ENCODE data around the gene MAEA. TPM values are rescaled to one million over a fixed set of nuclear protein-coding genes. Genes with fewer than 3 reads are reported as not detected.

MAEA gene
- total and polyA plus RNA-seq, 9 of the 15 experiments (the other 6 are each of a cell fraction or from before 2014, with no cell fraction given) = 2.1 to 86.5 (median 45.0) TPM

DNA sequence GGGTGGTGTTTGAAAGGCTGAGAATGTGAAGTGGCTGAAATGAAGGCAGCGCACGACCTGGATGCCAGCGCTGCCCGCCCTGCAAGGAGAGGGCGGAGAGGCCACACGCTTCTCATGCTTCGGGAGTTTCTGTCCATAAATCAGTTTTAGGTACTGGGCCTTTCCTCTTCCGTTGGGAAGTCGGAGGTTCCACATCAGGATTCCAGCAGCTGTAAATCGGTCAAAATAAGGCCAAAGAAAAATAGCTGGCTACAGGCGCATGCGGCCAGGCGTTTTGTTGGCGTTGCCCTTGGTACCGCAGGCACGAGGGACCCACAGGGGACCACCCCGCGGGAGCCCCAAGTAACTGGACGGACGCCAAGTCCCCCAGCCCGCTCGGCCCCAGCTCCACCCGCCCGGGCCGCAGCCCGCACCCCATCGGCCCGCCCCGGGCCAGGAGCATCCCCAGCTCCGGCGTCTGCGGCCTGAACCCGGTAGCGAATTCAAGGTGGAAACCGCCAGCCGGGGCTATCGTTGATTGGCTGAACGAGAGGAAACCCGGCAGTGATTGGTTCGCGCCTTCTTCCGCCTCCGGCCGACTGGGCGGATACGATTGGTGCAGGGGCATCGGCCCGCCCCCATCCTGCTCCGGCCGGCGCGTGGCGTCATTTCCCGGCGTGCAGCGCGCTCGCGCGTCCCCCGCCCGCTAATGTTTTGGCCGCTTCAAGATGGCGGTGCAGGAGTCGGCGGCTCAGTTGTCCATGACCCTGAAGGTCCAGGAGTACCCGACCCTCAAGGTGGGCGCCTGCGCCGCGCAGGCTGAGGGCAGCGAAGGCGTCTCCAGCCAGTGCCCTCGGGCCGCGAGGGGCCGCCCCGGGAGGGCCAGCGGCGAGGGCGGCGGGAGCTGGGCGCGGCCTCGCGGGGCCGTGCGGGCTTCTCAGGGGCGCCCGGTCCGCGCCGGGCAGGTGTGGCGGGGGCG, at the start of gene MAEA (continued):
- peak; percentile 97 for TF ChIP-seq TAF1 (IDR thresholded peaks at IDR 0.05; ENCODE audit: control insufficient read depth, extremely low read depth, insufficient read depth, low read length, severe bottlenecking)
- TF ChIP-seq, protein P1, sequence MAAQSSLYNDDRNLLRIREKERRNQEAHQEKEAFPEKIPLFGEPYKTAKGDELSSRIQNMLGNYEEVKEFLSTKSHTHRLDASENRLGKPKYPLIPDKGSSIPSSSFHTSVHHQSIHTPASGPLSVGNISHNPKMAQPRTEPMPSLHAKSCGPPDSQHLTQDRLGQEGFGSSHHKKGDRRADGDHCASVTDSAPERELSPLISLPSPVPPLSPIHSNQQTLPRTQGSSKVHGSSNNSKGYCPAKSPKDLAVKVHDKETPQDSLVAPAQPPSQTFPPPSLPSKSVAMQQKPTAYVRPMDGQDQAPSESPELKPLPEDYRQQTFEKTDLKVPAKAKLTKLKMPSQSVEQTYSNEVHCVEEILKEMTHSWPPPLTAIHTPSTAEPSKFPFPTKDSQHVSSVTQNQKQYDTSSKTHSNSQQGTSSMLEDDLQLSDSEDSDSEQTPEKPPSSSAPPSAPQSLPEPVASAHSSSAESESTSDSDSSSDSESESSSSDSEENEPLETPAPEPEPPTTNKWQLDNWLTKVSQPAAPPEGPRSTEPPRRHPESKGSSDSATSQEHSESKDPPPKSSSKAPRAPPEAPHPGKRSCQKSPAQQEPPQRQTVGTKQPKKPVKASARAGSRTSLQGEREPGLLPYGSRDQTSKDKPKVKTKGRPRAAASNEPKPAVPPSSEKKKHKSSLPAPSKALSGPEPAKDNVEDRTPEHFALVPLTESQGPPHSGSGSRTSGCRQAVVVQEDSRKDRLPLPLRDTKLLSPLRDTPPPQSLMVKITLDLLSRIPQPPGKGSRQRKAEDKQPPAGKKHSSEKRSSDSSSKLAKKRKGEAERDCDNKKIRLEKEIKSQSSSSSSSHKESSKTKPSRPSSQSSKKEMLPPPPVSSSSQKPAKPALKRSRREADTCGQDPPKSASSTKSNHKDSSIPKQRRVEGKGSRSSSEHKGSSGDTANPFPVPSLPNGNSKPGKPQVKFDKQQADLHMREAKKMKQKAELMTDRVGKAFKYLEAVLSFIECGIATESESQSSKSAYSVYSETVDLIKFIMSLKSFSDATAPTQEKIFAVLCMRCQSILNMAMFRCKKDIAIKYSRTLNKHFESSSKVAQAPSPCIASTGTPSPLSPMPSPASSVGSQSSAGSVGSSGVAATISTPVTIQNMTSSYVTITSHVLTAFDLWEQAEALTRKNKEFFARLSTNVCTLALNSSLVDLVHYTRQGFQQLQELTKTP (IDR thresholded peaks at IDR 0.05; ENCODE audit: low read depth in 1 of 2, partially characterized antibody in 2 of 2) = no peak
- no peak for TF ChIP-seq RBM39 (optimal IDR thresholded peaks at IDR 0.05; ENCODE audit: low read depth, low read length)
- peak; percentile 61 for TF ChIP-seq HCFC1 (IDR thresholded peaks at IDR 0.05; ENCODE audit: low read depth, low read length)
- peak; percentile 94 for TF ChIP-seq PHF8 (IDR thresholded peaks at IDR 0.05; ENCODE audit: borderline replicate concordance, low read length)
- TF ChIP-seq, protein P2, sequence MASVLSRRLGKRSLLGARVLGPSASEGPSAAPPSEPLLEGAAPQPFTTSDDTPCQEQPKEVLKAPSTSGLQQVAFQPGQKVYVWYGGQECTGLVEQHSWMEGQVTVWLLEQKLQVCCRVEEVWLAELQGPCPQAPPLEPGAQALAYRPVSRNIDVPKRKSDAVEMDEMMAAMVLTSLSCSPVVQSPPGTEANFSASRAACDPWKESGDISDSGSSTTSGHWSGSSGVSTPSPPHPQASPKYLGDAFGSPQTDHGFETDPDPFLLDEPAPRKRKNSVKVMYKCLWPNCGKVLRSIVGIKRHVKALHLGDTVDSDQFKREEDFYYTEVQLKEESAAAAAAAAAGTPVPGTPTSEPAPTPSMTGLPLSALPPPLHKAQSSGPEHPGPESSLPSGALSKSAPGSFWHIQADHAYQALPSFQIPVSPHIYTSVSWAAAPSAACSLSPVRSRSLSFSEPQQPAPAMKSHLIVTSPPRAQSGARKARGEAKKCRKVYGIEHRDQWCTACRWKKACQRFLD (CRISPR knock-in tag; IDR thresholded peaks at IDR 0.05) = peak; percentile 78
- peak; percentile 98 for TF ChIP-seq RBFOX2 (IDR thresholded peaks at IDR 0.05; ENCODE audit: low read depth, low read length)
- TF ChIP-seq SUPT5H (IDR thresholded peaks at IDR 0.05) = peak; percentile 92
- peak; percentile 81; the same call in 1 of the 2 replicates for TF ChIP-seq CBX1 (IDR thresholded peaks at IDR 0.05; ENCODE audit: low read depth)
- TF ChIP-seq ILK (tag; IDR thresholded peaks at IDR 0.05; ENCODE audit: borderline replicate concordance, low read depth) = no peak
- TF ChIP-seq, protein P3, sequence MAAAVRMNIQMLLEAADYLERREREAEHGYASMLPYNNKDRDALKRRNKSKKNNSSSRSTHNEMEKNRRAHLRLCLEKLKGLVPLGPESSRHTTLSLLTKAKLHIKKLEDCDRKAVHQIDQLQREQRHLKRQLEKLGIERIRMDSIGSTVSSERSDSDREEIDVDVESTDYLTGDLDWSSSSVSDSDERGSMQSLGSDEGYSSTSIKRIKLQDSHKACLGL (CRISPR knock-in tag; IDR thresholded peaks at IDR 0.05; ENCODE audit: borderline replicate concordance, poor library complexity, severe bottlenecking) = no peak
- TF ChIP-seq, protein P4, sequence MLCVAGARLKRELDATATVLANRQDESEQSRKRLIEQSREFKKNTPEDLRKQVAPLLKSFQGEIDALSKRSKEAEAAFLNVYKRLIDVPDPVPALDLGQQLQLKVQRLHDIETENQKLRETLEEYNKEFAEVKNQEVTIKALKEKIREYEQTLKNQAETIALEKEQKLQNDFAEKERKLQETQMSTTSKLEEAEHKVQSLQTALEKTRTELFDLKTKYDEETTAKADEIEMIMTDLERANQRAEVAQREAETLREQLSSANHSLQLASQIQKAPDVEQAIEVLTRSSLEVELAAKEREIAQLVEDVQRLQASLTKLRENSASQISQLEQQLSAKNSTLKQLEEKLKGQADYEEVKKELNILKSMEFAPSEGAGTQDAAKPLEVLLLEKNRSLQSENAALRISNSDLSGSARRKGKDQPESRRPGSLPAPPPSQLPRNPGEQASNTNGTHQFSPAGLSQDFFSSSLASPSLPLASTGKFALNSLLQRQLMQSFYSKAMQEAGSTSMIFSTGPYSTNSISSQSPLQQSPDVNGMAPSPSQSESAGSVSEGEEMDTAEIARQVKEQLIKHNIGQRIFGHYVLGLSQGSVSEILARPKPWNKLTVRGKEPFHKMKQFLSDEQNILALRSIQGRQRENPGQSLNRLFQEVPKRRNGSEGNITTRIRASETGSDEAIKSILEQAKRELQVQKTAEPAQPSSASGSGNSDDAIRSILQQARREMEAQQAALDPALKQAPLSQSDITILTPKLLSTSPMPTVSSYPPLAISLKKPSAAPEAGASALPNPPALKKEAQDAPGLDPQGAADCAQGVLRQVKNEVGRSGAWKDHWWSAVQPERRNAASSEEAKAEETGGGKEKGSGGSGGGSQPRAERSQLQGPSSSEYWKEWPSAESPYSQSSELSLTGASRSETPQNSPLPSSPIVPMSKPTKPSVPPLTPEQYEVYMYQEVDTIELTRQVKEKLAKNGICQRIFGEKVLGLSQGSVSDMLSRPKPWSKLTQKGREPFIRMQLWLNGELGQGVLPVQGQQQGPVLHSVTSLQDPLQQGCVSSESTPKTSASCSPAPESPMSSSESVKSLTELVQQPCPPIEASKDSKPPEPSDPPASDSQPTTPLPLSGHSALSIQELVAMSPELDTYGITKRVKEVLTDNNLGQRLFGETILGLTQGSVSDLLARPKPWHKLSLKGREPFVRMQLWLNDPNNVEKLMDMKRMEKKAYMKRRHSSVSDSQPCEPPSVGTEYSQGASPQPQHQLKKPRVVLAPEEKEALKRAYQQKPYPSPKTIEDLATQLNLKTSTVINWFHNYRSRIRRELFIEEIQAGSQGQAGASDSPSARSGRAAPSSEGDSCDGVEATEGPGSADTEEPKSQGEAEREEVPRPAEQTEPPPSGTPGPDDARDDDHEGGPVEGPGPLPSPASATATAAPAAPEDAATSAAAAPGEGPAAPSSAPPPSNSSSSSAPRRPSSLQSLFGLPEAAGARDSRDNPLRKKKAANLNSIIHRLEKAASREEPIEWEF (CRISPR knock-in tag; IDR thresholded peaks at IDR 0.05) = no peak
- peak; percentile 92 for TF ChIP-seq CREM (IDR thresholded peaks at IDR 0.05; ENCODE audit: low read depth)
